Stimulated activated CD4-positive, alpha-beta T cell treated with anti-CD3 and anti-CD28 coated beads, Interleukin-4, amount 100 ng/mL, for 1 hour (primary cell): ENCODE data around the gene DIP2C.

Experiments used
- DNase-seq: peaks from one replicate; pipeline ENCODE4 v3.0.0-alpha.2; 2020

DIP2C gene

DNA sequence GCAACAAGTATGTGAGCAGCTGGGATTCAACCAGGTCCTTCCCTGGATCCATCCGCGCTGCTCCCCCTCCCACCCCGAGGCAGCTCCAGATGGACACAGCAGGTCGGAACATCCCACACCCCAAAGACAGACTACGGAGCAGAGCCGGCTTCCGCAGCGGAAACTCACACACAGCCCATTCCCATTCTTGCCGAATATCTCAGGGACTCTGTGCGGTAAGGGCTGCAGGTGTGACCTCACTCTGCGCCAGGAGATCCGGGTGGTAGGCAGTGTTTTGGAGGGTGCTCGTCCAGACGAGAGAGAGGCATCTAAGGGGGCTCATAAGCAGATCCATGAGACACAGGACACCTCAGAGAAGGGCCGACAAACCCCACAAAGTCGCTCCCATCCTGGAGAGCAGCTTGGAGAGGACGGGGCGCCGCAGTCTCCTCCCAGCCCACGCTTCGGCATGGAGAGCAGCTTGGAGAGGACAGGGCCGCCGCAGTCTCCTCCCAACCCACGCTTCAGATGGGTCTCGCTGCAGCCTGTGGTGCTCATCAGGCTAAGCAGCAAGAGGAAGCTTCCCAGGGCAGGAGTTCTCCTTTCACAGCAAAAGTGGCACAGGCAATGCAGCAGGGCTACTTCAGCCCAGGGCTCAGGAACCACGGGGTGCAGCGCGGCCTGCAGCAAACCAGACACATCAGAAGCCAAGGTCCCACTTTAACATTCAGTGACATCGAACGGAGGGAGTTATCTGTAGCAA, 179.9 kb downstream of the DIP2C start:
- DNase-seq = no peak

DNA sequence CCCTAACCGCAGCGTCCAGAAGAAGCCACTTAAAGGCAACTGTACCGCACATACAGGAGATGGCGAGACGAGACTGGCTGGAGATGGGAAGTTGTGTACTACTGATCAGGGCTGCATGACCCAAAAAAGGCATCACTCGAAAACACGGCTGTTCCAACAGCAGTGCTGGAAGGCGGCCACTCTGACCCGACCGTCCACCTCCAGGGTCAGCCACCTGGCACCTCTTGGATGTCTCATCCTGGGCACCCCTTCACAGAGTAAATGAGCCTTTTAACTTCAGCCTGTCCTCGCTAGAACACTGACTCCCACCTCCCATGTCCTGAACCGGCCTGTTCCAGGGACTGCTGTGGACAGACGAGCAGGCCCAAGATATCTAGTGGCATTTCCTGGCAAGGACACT, 180.7 kb downstream of the DIP2C start:
- DNase-seq = no peak

DNA sequence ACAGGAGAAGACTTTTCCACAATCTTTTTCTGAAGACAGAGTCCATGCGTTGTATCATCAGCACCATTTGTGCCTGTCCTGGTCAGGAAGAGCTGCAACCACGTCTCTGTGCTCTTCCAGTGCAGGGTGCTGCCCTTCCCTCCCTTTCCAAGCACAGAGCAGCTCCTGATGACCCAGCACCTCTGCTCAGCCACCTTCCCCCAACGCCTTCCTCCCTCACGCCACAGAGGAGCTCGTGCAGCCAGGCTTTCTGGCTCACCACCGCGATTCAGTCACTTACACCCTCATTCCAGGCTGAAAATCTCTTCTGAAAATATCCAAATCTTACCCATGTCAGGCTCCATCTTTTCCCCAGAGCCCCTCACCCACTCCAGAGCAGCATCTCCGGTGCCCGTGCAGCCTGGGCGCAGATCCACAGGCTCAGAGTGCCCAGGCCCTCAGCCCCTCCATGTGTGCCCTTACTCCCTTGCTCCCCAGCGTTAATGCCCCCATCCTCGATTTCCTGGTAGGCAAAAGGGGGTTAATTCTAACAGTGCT, 181.5 kb downstream of the DIP2C start:
- no peak for DNase-seq

DNA sequence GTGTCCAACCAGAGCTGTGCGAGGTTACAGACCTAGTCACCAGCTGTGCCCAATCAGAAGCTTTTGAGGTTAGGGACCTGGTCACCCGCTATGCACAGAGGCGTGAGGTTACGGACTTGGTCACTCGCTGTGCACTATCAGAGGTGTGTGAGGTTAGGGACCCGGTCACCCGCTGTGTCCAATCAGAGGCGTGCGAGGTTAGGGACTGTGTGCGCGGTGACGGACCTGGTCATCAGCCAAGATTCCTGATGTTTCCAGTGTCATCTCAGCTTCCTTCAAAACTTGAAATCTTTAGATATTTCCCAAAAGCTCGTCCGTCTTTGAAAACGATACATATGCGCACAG, 182.1 kb downstream of the DIP2C start:
- DNase-seq = no peak

DNA sequence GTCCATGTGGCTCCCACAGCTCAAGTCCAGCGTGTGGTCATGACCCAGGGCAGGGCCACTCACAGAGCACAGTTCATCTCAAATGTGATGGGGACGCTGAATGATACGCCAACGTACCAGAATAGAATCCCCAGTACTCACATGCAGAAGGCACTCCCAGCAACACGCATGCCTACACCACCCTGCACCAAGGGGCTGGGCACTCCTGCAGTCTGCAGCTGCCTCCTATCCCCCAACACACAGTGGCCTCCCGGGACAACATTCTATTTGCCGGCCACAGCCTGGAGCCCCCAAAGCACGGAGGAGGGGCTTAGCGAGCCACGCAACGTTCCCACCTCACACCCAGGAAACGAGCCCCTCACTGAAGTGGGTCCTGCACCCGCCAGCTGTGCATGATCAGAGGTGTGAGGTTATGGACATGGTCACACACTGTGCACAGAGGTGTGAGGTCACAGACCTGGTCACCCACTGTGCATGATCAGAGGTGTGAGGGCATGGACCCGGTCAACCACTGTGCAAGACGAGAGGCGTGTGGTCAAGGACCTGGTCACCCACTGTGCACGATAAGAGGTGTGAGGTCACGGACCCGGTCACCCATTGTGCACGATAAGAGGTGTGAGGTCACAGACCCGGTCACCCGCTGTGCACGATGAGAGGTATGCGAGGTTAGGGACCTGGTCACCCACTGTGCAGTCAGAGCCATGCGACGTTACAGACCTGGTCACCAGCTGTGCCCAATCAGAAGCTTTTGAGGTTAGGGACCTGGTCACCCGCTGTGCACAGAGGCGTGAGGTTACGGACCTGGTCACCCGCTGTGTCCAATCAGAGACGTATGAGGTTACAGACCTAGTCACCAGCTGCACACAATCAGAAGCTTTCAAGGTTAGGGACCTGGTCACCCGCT, 182.8 kb downstream of the DIP2C start:
- DNase-seq = no peak

DNA sequence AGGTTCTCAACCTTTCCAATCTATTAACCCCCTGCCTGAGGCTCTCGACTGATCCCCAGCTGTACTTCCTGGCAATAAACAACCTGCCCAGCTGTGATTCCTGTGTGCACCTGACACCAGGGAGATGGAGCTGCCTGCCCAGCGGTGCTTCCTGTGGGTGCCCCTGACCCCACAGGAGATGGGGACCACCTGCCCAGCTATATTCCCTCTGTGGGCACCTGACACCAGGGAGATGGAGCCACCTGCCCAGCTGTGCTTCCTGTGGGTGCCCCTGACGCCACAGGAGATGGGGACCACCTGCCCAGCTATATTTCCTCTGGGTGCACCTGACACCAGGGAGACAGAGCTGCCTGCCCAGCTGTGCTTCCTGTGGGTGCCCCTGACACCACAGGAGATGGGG, 184.0 kb downstream of the DIP2C start:
- no peak for DNase-seq

DNA sequence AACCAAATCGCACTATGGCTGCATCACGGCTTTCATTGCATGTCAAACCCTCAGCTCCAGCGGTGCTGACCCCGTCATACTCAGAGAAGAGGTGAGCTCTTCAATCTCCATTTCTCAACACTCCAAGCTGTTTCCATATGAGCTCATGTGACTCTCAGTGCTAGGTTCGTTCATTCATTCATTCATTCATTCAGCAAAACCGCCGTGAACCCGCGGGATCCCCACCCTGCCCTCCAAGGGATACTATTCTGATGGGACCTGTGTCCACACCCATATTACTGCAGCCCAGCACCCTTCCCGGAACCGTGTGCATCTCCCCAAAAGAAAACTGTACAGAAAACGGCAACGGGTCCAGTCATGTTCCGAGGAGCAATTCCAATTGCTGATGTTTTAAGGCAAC, 184.7 kb downstream of the DIP2C start:
- no peak for DNase-seq

DNA sequence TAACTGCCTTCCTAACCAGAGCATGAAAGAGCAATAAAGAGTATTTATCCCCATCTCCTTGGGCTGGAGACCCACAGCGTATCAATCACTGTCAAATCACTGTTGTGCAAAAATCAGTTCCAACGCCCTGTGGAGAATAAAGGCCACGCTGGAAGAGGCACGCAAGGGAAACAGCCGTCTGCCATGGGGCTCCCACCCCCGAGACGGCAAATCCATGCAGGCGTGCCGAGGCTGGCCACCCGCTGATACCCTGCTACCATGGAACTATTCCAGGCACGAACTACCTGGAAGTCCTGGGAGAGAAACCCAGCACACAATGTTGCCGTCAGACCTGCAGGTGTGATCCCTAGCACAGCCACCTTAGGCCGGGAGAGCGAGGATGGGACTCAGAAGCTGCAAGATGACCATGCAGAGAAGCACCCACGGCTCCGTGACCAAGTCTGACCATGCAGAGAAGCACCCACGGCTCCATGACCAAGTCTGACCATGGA, 185.3 kb downstream of the DIP2C start:
- DNase-seq = no peak

DNA sequence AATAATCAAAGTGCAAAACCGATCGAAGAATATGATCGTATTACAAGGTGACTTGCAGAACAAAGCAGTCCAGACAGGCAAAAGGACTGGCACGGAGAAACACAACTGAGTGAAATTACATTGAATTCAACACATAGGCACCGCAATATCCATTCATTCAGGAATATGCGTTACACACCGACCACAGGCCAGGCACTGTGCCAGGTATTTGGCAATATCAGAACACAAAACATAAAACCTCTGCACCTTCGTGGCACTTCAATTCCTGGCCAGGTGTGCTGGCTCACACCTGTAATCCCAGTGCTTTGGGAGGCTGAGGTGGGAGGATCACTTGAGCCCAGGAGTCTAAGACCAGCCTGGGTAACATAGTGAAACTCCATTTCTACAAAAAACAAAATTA, 187.9 kb downstream of the DIP2C start:
- DNase-seq = no peak

DNA sequence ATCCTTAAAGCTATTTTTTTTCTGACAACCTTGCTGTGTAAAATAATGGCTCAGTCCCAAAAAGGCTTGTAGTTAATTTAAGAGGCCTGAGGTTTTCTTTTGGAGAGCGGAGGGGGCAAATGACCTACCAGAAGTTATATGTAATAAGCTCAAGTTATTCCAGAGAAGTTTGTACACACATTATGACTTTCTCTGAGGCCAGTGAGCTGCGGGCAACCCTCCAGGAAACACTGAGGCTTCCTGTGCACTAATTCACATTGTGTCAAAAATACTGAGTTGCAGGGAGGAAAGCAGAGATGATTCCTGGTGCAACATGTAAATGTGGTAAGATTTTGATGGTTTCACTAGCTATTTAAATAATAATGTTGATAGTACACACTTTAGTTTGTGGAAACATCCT, 188.6 kb downstream of the DIP2C start:
- DNase-seq = no peak

DNA sequence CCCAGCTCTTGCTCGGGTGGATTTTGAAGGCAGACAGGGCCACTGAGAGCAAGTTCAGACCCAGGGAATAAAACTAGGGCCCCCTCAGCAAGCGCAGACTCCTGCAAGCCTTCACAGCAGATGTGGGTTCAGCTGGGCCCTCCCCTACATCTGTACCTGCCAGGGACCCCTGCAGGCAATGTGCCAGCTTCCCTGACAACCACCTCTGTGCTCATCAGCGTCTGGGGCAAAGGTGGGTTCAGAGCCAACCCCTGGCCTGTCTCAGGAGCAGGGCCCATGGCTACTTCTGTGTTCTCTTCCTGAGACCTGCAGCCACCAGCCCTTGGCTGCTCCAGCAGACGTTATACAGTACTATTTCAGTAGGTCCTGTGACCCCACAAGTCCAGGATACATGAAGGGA, 189.5 kb downstream of the DIP2C start:
- DNase-seq = no peak

DNA sequence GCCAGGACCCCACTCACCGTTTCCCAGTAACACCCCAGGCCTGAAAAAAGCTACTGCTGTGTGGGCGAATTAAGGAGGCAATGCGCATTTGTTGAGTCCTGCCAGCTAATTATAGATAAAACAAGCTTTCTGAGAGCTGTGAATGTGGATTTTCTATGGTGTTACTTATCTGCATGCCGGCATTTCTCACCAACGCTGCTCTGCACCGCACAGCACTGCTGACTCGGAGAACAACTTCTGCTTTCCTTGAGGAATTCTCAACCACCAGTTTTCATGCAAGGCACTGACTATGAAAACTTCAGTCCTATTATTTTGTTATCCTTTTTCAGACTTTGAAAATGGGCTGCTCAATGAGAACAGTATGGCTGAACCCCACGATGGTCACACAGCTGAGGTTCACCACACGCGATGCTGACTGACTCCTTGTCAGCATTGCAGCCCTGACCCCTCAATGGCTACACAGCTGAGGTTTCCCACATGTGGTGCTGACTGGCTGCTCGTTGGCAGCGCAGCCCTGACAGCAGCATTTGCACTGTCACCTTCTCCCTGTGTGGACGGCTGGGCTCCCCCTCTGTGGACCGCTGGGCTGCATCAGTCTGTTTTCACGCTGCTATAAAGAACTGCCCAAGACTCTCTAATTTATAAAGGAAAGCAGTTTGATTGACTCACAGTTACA, 190.6 kb downstream of the DIP2C start:
- no peak for DNase-seq

DNA sequence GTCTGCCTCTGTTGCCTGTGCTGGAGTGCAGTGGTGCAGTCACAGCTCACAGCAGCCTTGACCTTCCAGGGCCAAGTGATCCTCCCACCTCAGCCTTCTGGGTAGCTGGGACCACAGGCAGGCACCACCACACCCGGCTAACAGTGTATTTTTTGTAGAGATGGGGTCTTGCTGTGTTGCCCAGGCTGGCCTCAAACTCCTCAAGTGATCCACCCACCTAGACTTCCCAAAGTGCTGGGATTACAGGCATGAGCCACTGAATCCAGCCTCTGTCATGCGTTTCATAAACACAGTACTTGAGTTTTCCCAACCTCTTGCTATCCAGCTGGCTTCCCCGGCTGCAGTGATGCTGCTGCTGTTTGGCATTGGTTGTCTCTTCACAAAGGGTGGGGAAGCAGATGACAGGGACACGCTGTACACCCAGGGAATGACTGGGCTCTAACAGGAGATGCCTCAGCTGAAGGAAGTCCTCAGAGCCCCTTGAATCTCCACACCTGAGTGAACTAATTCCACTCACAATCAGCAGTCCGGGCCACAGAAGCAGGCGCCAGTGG, 191.5 kb downstream of the DIP2C start:
- no peak for DNase-seq

DNA sequence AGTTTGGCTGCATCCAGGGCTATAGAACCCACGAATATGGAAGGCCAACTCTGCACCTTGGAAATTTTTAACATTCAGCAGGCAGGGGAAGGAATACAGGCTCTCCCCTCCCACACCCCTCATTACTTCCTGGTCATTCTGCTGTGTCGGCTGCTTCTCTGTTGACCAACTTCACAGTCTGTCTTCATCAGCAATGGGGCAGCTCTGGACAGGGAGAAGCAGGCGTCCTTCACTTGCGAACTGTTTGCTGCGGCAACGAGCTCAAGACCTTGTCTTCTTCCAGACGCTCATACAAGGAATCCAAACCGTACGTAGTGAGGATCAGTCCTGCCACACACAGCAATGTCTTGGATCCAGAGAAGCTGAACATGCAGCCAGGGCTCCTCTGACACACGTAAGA, 192.2 kb downstream of the DIP2C start:
- no peak for DNase-seq

DNA sequence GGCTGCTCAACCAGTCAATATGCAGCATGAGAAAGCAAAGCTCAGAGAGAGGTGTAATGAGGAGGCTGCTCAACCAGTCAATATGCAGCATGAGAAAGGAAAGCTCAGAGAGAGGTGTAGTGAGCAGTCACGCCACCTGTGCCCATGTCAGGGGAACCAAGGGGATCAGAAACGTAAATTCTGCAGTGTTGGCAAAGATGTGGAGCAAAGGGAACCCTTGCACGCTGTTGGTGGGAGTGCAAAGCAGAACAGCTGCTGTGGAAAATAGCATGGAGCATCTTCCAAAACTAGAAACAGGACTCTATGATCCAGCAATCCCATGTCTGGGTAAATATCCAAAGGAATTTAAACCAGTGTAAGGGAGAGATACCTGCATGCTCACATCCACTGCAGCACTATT, 194.9 kb downstream of the DIP2C start:
- no peak for DNase-seq

DNA sequence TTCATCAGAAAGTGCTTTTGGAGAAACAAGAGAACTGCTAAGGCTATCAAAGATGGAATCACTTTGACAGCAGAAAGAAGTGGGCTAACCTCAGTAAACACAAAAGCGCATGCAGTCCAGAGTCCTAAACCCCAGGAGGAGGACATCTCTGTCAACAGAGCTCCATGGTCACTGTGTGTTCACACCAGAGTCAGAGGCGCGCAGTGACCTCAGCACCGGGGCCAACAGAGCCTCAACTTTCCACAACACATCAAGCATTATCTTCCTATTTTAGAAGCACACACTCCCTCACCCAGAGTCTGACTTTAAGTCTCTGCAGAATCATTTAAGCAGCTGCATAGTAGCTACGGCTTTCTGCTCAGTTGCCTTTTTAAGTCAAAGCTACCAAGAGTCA, 195.3 kb downstream of the DIP2C start:
- no peak for DNase-seq

DNA sequence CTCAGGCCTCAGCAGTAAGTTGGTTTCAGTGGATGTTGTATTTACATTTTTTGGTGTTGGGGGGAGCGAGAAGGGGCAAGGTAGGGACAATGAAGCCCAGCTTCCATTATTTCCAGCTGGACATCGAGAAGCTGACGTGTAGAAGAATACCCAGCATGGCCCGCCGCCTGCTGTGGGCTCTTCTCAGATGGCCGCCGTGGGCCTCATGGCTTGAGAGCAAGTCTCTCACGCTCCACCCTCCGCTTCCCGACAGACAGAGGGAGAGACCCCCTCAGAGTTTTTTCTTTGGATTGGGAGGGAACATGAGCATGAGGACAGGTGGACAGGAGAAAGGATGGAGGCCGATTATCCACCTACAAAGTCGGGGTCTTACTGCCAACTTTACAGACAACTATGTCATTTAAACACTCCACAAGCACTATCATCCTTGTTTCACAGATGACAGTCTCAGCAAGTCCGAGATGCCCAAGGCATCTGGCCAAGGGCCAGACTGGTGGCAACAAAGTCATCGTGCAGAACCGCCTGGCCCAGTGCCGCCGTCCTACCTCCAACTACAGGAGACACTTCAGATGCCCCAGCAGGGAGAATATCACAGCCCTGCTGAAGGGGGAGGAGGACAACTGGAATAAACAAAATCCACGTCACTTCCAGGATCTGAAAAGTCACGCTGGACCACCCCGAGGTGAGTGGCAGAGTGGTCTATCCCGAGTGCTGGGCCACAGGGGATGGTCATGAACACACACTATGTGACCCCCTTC, 195.9 kb downstream of the DIP2C start:
- no peak for DNase-seq

DNA sequence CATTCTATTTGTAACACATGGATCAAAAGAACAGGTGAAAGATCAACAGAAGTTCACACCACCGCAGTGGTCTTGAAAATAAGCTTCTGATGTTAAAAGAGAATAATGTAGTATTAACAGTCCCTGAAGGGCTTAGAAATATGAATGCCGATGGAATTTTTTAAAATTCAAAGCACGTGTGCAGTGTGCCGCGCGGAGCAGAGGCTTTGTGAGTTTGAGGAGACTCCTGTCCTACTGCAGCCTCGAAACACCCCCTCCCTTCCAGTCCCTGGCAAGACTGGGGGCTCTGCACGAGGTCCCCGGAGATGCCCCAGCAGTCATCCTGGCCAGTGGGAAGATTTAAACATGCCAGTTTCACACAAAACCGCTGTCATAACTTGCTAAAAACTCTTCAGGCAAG, 196.6 kb downstream of the DIP2C start:
- no peak for DNase-seq

DNA sequence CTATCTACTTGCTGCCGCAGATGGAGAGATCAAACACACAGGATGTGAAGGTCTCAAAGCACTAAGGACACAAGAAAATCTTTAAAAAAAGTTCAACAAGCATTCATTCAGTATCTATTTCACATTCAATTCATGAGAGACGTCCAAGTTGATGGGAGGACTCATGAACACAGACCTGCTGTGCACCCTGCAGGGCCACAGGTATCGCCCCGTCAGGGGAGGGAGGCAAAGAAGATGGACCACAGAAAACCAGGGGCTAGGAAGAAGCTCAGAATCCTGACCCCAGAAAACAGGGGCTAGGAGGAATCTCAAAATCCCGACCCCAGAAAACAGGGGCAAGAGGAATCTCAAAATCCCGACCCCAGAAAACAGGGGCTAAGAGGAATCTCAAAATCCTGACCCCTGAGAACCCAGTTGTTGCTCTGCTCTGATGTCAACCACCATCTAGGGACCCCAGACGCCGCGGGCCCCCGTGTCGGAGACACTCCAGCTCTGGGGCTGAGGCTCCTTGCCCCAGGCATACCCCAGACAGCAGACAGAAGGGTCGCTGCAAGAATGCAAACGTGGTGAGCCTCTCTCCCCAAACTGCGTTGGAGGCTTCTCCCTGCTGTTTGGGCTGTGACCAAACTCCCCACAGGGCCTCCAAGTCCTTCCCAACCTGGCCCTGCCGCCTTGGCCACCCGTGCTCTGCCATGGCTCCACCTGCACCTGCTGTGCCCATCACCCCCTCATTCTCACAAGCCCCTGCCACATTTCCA, 197.6 kb downstream of the DIP2C start:
- DNase-seq = no peak

DNA sequence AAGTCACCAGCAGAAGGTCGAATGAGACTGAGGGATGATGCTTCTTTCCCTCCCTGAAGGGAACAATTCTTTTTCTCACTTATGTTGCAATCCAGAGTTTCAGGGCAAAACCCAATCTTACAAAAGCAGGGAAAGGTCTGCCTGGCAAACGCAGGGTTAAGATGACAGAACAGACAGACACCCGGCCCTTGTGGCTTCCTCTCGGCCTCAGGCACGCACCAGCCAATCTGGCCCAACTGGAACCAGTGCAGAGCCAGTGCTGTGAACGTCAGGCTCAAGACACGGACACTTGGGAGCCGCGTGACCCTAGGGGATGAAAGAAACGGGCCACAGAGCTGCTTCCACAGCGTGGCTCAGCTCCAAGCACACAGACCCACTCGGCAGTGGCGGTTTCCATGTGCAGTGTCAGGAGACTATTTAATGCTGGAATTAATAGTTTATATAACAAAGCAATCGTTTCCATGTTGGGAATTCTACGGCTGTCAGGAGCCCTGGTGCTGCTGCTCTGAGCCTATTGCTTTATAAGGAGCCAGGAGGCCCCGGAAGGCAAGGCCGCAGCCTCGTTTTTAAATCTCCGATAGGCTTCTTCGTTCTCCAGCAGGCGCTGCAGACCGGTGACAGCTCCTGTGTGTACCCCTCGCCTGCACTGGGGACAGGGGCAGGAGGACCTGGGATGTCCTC, 198.4 kb downstream of the DIP2C start:
- DNase-seq = no peak

DNA sequence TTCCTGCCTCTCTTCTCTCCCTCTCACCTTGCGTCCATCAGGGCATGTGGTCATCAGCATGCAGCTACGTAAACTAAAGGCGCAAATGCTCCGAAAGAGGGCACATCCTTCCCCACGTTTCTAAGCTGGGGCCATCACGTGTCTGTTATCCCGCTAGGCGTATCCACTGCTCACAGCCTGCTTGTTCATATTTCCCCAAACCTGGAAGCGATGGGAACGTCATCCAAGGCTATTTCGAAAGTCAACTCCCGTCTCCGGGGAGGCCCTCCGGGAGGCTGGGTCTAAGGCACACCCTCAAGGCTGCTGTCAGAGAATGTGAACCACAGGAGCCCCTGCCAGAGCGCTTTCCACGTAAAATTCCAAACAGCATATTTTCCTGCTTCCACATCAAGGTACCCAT, 199.2 kb downstream of the DIP2C start:
- no peak for DNase-seq
